Coronary artery (tissue), 2 donors: ENCODE measurements around the gene SAG.

ENCODE experiments used
- DNase-seq: peaks from one replicate; pipeline ENCODE4 v3.0.0-alpha.2; 2017; ENCODE audit warnings: low spot score
- H3K27ac ChIP-seq, 2 donors: fragments of 200-600 bp; sonication (generic); one replicate each; pipeline ENCODE4 v1.5.1; 2016 to 2019
- H3K4me3 ChIP-seq: fragments of 200-600 bp; sonication (generic); 2 replicates; pipeline ENCODE4 v1.5.1; 2016; ENCODE audit warnings: mild to moderate bottlenecking, moderate library complexity
- TF ChIP-seq, protein P1 (sequence below): fragments of 200-600 bp; sonication (generic); IDR thresholded peaks from one replicate; pipeline ENCODE4 v1.5.1; 2019; ENCODE audit warnings: antibody characterized with exemption

Gene SAG

DNA sequence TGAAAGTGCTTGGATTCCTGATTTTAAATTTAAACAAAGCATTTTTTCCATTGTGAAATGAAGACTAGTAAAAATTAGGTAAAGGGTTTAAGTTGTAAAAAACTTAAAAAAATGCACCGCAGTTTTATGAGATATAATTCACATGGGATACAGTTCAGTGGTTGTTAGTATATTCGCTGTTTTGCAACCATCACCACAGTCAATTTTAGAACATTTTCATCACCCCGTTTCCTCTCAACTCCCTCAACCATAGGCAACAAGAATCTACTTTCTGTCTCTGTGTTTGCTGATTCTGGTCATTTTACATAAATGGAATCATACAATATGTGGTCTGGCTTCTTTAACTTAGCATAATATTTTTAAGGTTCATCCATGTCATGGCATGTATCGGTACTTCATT lies 50.7 kb downstream of the SAG start:
- H3K27ac ChIP-seq: no peak overlapping the region
- no peak for DNase-seq
- H3K4me3 ChIP-seq: no peak overlapping the region
- TF ChIP-seq, protein P1, sequence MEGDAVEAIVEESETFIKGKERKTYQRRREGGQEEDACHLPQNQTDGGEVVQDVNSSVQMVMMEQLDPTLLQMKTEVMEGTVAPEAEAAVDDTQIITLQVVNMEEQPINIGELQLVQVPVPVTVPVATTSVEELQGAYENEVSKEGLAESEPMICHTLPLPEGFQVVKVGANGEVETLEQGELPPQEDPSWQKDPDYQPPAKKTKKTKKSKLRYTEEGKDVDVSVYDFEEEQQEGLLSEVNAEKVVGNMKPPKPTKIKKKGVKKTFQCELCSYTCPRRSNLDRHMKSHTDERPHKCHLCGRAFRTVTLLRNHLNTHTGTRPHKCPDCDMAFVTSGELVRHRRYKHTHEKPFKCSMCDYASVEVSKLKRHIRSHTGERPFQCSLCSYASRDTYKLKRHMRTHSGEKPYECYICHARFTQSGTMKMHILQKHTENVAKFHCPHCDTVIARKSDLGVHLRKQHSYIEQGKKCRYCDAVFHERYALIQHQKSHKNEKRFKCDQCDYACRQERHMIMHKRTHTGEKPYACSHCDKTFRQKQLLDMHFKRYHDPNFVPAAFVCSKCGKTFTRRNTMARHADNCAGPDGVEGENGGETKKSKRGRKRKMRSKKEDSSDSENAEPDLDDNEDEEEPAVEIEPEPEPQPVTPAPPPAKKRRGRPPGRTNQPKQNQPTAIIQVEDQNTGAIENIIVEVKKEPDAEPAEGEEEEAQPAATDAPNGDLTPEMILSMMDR: no peak

DNA sequence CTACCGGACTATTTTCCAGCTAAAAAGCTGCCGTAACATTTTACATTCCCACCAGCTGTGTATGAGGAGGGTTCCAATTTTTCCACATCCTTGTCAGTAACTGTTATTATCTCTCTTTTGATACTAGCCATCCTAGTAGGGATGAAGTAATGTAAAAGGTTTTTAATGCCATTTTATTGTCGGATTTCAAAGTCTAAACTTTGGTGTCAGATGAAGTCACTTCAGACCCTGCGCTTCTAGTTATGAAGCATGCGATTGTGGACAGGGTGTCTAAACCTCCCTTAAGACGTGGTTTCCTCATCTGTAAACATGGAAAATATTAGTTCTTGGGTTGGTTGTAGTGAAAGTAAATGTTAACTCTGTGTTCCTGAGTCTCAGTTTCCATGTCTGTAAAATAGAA lies 51.3 kb downstream of the SAG start:
- no peak for DNase-seq
- no peak overlapping the region for H3K27ac ChIP-seq
- TF ChIP-seq, protein P1: no peak

DNA sequence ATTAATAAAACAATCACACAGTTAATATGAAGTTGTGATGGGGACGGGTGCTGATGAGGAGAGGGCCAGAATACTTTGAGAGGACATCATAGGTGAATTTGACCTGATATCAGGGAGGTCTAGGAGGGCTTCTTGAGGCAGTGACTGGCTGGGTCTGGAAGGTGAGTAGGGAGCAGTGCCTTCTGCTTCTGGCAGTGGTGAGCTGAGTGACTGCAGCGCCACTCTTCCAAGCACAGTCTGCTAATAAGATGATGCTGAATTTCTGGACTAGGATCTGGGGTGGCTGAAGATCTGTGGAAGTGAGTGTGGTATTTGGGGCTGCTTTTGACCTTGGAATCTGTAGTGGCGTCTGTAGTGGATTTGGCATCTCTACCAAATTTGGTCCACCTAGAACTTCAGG lies 52.2 kb downstream of the SAG start:
- H3K27ac ChIP-seq: no peak overlapping the region
- TF ChIP-seq, protein P1: no peak
- no peak for DNase-seq

More for the DNA sequence above, 51.3 kb downstream of the SAG start:
- H3K4me3 ChIP-seq: no peak overlapping the region

DNA sequence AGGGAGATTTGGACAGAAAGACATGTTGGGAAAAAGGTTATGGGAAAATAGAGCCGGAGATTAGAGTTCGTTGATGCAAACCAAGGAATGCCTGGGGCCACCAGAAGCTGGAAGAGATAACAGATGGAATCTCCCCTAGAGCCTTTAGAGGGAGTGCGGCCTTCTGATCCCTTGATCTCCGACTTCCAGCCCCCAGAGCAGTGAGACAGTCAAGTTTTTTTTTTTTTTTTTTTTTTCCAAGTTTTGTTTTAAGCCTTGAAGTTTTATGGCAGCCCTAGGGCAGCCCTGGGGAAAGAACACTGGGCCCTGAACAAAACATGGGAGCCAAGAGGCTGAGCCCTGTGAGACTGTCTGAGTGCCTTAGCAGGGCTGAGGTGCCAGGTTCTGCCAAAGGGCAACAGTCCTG lies 53.2 kb downstream of the SAG start:
- no peak for DNase-seq
- Histone ChIP-seq H3K4me3 (no peak overlapping the region), H3K27ac (no peak overlapping the region)
- TF ChIP-seq, protein P1: no peak

More for the DNA sequence above, 52.2 kb downstream of the SAG start:
- H3K4me3 ChIP-seq: no peak overlapping the region

DNA sequence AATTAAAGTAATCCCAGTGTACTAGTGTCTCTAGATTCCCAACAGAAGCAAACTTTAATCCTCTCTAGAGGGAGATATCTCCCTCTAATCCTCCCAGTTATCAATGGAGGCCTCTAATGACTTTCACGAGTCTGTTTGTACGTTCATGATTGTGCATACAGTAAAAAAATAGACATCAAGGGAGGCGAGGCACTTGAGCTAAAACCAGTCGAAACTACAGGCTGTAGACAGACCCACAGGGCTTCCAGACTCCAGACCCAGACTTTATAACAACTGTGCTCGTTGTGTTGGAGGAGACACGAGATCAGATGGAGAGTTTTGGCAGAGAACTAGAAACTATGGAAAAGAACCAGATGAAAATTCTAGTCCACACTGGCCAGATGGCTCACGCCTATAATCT lies 53.7 kb downstream of the SAG start:
- H3K4me3 ChIP-seq: no peak overlapping the region
- TF ChIP-seq, protein P1: no peak
- no peak for DNase-seq
- no peak overlapping the region for H3K27ac ChIP-seq

DNA sequence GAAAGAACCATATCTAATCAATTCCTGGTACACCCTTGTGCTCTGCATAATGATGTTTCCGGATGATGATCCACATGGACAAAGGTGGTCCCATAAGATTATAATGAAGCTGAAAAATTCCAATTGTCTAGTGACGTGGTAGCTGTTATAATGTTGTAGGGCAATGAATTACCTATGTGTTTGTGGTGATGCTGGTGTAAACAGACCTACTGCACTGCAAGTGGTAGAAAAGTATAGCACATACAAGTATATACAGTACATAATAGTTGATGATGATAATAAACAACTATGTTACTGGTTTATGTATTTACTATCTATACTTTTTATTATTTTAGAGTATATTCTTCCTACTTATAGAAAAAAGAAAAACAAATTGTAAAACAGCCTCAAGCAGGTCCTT lies 55.1 kb downstream of the SAG start:
- TF ChIP-seq, protein P1: no peak
- no peak overlapping the region for H3K4me3 ChIP-seq
- no peak overlapping the region for H3K27ac ChIP-seq
- DNase-seq: no peak

DNA sequence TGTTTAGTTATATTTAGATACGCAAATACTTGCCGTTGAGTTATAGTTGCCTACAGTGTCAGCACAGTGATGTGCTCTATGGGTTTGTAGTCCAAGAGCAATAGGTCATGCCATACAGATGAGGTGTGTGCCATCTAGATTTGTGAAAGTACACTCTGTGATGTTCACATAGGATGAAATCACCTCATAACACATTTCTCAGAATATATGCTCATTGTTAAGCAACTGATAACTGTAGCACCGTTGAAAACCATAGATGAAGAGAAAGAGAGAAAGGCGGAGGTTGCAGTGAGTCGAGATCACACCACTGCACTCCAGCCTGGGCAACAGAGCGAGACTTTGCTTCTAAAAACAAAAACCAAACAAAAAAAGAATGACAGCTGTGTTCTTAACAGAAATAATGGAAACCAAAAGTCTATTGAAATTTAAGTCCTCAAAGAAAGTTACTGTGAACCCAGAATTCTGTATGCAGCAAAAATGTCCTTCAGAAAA lies 56.2 kb downstream of the SAG start:
- no peak for DNase-seq
- TF ChIP-seq, protein P1: no peak
- Histone ChIP-seq H3K4me3 (no peak overlapping the region), H3K27ac (no peak overlapping the region)
